HL-60 (cell line): ENCODE results near the gene CYP27C1.
"Not testable (repeated sequence)": the region's sequence is repeated elsewhere in the genome, so short reads cannot be mapped to it uniquely, and the experiment has no call there.

ENCODE experiments used
- DNase-seq, 2 experiments: peaks; one replicate each; pipeline ENCODE4 v3.0.0-alpha.2; 2010 to 2020; ENCODE audit warnings: low read depth in 1 of 2, low spot score in 1 of 2
- H3K27ac ChIP-seq: fragments of 250-450 bp; sonication (Bioruptor Pico); replicated peaks from 2 replicates; pipeline ENCODE4 v1.5.1; 2020; ENCODE audit warnings: mild to moderate bottlenecking, moderate library complexity
- H3K27me3 ChIP-seq: fragments of 250-450 bp; sonication (Bioruptor Pico); 2 replicates; pipeline ENCODE4 v1.5.1; 2021; ENCODE audit warnings: mild to moderate bottlenecking, moderate library complexity; ENCODE audit not compliant: insufficient read depth, poor library complexity, severe bottlenecking
- H3K4me3 ChIP-seq: replicated peaks from 2 replicates; pipeline ENCODE4 v1.5.1; 2011; ENCODE audit warnings: mild to moderate bottlenecking, control low read depth, low read length; ENCODE audit not compliant: insufficient read depth
- CTCF ChIP-seq: IDR thresholded peaks from one replicate; pipeline ENCODE4 v1.5.1; 2011; ENCODE audit warnings: low read length, control low read depth, inconsistent platforms; ENCODE audit not compliant: insufficient read depth
- GABPA ChIP-seq: IDR thresholded peaks from 2 replicates; pipeline ENCODE4 v1.6.1; 2012; ENCODE audit warnings: low read depth
- POLR2AphosphoS5 ChIP-seq: IDR thresholded peaks from 2 replicates; pipeline ENCODE4 v1.6.1; 2012; ENCODE audit warnings: low read depth
- REST ChIP-seq: IDR thresholded peaks from 2 replicates; pipeline ENCODE4 v1.6.1; 2012; ENCODE audit warnings: low read depth; ENCODE audit not compliant: insufficient replicate concordance
- SPI1 ChIP-seq: IDR thresholded peaks from 2 replicates; pipeline ENCODE4 v1.6.1; 2012; ENCODE audit warnings: low read depth, mild to moderate bottlenecking, borderline replicate concordance

The CYP27C1 gene

DNA sequence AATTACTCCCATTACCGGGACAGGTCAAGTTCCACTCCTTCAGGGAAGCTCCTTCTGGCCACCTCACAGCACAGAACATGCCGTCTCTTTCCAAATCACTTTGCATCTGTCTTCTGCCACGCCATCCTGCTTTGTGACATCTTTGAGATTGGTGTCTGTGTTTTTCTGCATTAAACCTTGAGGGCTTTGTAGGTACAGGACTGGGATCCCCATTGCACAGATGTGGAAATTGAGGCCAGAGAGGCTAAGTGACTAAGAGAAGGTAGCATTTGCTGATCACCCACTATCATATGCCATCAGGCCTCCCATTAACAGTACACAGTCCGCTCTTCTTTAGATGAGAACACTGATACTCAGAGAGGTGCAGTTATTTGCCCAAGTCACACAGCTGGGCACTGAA is 9.5 kb upstream of the CYP27C1 start:
- no peak overlapping the region for H3K27ac ChIP-seq
- no peak overlapping the region for H3K4me3 ChIP-seq
- no peak for DNase-seq
- no peaks in the 10 kb centered on the region for H3K27me3 ChIP-seq
- no peak for TF ChIP-seq SPI1
- TF ChIP-seq REST, result no peak

DNA sequence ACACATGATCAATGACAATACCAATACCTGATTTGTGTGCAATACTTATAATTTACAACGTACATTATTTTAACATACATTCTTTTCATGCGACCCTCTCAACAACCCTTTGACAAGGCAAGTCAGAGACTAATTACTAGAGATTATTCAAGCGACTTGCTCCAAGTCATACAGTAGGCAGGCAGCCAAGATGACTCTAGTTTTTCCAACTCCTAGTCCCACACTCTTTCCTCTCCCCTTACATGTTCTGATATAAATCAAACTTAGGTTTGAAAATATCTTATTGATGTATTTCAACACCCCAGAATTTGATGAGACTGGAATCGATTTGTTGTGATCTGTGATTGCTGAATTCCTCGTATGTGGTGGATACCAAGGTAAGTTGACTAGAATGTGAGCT is 8.0 kb upstream of the CYP27C1 start:
- Histone ChIP-seq H3K27ac (no peak overlapping the region), H3K4me3 (no peak overlapping the region), H3K27me3 (peaks cover 3% of the 10 kb centered on the region)
- TF ChIP-seq GABPA (no peak), REST (no peak)
- DNase-seq, result no peak

GRCh38 chr2:127227264-127227660 is 7.2 kb upstream of the CYP27C1 start:
- H3K27me3 ChIP-seq, DNase-seq, H3K4me3 ChIP-seq, H3K27ac ChIP-seq: not testable (repeated sequence)

GRCh38 chr2:127226520-127227263 is 6.6 kb upstream of the CYP27C1 start:
- Histone ChIP-seq H3K4me3 (no peak overlapping the region), H3K27me3 (peaks cover 5% of the 10 kb centered on the region), H3K27ac (no peak overlapping the region)
- TF ChIP-seq CTCF (no peak), GABPA (no peak), SPI1 (no peak), POLR2AphosphoS5 (no peak), REST (no peak)
- no peak for DNase-seq
